GM19025 (cell line): ENCODE results near the gene MAPKBP1.
"Not testable (repeated sequence)": the region's sequence is repeated elsewhere in the genome, so short reads cannot be mapped to it uniquely, and the experiment has no call there.

ENCODE experiments used
- ATAC-seq: cut with Tn5 transposase; IDR thresholded peaks from one replicate; pipeline ENCODE4 v1.9.1; 2021; ENCODE audit warnings: mild to moderate bottlenecking, low read depth, moderate library complexity; ENCODE audit not compliant: unreplicated experiment

The MAPKBP1 gene

DNA sequence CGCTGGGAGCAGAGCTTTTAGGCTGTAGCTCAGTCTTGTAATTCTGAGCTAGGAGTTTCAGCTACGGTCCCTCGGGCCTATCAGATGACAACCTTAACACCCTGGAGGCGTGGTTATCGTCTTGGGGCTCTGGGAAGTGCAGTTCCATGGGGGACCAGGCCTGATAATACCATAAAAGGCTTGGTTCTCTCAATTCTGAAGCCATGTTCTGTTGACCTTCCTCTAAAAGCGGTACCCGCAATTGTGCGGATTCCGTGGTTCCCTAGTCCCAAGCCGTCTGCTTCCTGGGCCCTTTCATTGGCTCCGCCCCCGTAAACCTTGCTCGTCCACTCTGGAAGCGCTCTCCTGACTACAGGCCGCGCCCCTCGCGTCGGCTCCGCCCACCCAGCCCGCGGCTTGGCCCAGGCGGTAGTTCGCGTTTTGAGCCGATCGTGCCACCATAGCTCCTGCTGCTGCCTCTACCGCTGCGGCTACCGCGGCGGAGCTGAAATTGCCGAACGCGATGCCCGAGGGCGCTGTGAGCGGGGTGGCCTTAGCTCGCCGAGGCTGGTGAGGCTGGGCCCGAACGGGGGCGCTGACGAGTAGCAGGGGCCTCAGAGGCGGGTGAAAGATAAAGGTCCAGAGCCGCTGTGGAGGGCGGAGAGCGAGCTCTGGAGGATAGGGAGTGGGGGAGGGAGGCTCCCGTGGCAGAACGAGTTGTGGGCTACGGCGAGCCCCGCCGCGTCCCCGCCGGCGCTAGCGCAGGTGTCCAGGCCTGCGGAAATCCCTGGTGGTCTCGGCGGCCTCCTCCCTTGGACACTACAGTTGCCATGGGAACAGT is at the start of gene MAPKBP1:
MAPKBP1 (plus strand) TSS at position 423 of the 820 bp plus-strand sequence. CDS start 792 bp downstream, outside the sequence.
- peak; percentile 80 for ATAC-seq

- ATAC-seq: no peak
These were observed 47.1 kb upstream of the MAPKBP1 start for GRCh38 chr15:41727143-41727542.

- not testable (repeated sequence) for ATAC-seq
These were observed 46.2 kb upstream of the MAPKBP1 start for GRCh38 chr15:41728061-41728460.

GRCh38 chr15:41730543-41730942 is 43.7 kb upstream of the MAPKBP1 start:
- ATAC-seq: no peak

DNA sequence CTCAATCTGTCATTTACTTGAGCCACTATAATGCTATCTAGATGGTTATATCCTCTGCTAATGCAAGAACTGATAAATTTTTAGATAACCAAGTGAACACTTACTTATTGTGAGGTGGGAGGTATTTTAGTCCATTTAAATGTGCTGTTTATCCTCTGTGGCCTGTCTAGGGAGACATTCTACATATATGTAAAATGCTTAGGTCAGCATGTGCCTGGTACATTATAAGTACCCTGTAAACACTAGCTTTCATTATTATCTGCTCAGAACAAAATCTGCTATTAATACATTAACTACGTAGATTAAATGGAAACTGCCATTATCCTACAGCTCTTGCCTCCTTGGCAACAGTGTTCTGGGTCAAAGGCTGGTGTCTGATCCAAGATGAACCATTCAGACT is 41.8 kb upstream of the MAPKBP1 start:
- ATAC-seq: no peak

- no peak for ATAC-seq
These were observed 40.2 kb upstream of the MAPKBP1 start for GRCh38 chr15:41734079-41734478.

DNA sequence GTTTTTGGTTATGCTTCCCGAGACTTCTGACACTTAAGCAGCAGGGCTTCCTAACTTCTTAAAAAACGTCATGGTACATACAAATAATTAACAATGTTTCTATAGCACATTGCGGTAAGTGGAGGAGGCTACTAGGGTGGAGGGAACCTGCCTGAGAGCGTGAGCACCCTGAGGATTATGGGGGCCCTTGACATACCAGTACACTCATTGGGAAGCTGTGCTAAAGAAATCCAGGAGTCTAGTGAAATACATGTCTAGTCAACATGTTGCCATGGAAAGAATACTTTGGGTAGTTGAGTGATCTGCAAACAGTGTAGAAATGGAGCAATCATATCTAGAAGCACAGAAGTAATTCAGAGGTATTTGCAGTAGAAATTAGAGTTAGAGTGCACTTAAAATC is 39.2 kb upstream of the MAPKBP1 start:
- ATAC-seq: no peak

- not testable (repeated sequence) for ATAC-seq
These were observed 38.8 kb upstream of the MAPKBP1 start for GRCh38 chr15:41735492-41735891.

DNA sequence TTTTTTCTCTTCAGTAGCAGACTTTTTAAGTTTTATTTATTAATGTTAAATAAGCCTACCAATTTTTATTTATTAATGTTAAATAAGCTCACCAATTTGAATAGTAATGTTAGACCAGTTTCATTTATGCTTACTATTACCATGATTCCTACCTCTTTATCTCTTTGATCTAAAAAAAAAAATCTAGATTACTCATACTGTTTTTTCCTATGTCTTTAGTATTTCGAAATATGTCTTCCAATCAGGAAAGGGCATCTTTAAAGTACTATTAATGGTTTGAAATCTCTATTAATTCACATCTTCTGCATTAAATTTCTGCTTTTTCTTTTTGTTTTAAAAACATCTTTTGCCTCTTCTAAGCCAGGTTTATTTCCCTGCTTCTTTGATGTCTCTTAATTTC is 27.5 kb upstream of the MAPKBP1 start:
- ATAC-seq: no peak

- no peak for ATAC-seq
These were observed 18.1 kb upstream of the MAPKBP1 start for GRCh38 chr15:41756198-41756597.

DNA sequence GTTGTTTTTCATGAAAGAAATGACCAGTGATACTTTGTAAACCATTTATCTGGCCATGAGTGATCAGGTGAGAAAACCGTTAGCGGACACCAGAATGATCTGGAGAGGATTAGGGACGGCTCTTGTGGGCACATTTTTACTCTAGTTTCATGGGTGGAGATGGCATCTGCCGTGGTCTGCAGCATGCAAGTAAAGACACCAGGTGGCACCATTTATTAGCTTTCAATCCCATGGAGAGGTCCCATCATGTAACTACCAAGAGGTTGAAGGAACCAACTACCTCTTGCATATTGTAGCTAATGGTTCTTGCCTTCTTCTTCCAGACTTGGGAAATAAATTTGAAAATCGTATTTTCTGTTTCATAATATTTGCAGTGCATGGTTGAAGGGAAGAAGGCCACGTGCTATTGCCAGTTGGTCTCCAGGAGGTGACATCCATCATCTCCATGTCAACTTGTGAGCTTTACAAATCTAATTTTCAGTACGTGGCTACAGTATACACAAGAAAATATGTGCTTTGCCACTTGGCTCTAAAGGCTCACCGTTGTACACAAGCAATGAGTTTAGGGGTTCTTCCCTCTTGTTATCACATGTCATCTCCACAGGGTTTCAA is 1.5 kb upstream of the MAPKBP1 start:
- no peak for ATAC-seq

- ATAC-seq: no peak
These were observed 954 bp upstream of the MAPKBP1 start for GRCh38 chr15:41773332-41773728.

GRCh38 chr15:41773729-41774061 is 589 bp upstream of the MAPKBP1 start:
- no peak for ATAC-seq

- ATAC-seq: no peak
These were observed 666 bp downstream of the MAPKBP1 start for GRCh38 chr15:41774882-41775417.

GRCh38 chr15:41775651-41776050 is 1.4 kb downstream of the MAPKBP1 start:
- no peak for ATAC-seq

DNA sequence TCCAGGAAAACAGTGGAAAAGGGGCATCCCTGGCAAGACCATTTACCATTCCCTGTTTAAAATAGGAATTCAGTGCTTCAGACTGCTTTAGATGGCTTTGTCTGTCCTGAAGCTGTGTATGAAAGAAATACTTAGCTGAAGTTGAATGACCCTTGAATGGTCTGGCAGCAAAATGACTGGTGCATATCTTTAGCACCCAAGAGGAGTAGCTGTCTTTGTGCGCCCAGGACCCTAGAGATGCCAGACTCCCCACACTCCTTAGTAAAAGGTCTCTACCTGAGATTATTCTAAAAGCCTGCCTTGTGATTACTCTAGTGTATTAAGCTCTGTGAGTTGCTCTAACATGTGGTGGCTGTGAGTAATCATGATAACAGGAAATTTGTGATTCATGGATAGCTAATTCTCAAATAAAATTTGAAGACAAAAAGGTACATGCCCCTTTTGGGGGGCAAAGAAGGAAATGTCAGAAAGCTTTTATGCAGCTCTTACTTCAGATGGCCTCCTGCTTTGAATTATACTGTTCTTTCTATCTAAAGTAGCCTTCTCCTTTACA is 3.2 kb downstream of the MAPKBP1 start:
- ATAC-seq: no peak

DNA sequence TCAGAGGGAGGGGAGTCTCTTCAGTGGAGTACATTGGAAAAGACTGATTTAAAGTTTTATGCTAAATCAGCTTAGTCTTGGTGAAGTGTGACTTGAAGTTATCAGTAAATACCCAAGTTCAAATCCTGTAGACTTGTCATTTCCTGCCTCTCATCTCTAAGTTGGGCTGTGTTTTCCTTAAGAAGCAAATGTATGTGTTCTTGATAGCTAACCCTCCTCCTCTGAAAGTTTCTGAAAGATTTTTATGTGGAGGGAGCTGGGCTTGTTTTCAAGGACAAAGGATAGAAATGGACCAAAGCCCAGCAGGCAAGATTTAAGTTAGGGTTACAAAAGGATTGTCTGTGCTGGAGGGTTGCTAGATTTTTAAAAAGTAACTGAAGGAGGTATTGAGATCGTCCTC is 4.2 kb downstream of the MAPKBP1 start:
- no peak for ATAC-seq

DNA sequence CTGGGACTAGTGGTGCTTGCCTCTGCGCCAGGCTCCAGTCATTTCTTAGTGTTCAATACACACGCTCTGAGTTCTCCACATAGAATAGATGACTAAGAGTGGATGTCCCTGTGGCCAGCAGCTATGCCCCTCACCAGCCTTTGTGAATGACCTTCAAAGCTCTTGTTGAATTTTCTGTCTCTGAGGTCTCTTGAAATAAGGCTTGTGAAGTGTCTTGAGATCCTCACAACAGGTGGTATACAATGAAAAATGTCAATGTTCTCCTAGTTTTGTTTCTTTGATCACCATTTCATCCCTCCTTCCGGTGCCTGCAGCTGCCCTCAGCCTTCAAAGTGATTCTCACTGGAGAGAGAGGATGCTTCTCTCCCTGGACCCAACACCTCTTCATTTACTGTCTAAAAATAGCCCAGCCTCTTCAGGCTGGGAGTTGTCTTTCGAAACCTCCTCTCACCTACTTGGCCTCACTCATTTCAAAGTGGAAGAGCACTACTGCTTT is 5.4 kb downstream of the MAPKBP1 start:
- no peak for ATAC-seq

DNA sequence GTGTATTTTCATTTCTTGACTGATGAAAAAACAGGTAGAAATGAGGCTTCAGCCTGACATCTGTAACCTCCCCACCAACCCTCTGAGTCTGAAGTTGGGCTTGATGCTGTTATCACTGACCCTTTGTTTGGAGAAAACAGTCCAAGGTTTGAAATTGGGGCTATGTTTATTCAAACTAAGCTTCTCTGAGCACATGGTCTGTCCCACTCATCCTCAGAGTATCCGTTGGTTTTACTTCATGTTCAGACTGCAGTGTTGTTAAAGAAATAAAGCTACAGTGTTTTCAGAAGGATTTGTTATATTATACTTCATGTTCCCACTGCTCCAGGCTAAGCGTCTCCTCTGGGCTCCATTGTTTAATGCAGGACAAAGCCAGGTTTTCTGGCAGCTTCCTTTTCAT is 6.0 kb downstream of the MAPKBP1 start:
- no peak for ATAC-seq

DNA sequence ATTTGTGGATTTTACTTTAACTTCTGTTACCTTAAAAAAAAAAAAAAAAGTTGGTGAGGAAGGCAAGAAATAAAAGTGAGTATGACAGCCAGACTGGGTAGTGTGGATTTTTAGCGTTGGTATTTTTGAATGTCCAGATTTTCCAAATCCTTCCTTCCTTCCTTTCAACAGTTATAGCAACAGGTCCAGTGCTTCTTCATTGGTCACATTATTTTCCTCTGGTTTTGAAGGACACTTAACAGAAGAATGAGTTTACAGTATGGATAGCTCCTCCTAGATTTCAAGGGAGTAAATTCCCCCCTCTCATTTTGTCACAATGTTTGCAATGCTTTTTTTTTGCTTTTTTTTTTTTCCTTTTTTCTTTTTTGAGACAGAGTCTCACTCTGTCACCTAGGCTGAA is 6.4 kb downstream of the MAPKBP1 start:
- ATAC-seq: no peak
